HG03108 (cell line): ENCODE measurements around the gene RBSN.

Experiments used
- ATAC-seq: cut with Tn5 transposase; IDR thresholded peaks from one replicate; pipeline ENCODE4 v1.9.1; 2021; ENCODE audit warnings: moderate library complexity; ENCODE audit not compliant: unreplicated experiment

RBSN gene

DNA sequence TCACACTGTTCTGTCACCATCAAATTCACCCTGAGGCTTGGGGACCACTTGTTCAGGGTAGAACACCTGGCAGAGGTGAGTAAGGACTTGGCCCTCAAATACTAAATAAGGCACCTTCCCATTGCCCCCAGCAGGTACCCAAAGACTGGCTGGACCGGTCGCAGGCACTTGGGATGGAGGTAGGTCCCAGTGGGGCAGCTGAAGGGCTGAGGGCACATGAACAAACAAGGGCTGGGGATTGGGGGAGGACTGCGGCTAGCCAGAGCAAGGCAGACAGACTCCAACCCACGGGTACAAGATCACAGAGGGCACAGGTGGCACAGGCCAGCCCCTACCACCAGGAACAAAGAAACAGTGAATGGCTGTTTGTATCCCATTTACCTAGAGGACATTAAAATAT is 35.7 kb downstream of the RBSN start:
- ATAC-seq: no peak

GRCh38 chr3:15060029-15060428 is 38.9 kb downstream of the RBSN start:
- ATAC-seq: no peak

- no peak for ATAC-seq
These were observed 42.1 kb downstream of the RBSN start for GRCh38 chr3:15056676-15057404.

GRCh38 chr3:15055019-15055557 is 43.9 kb downstream of the RBSN start:
- ATAC-seq: no peak

GRCh38 chr3:15053541-15053940 is 45.4 kb downstream of the RBSN start:
- no peak for ATAC-seq

DNA sequence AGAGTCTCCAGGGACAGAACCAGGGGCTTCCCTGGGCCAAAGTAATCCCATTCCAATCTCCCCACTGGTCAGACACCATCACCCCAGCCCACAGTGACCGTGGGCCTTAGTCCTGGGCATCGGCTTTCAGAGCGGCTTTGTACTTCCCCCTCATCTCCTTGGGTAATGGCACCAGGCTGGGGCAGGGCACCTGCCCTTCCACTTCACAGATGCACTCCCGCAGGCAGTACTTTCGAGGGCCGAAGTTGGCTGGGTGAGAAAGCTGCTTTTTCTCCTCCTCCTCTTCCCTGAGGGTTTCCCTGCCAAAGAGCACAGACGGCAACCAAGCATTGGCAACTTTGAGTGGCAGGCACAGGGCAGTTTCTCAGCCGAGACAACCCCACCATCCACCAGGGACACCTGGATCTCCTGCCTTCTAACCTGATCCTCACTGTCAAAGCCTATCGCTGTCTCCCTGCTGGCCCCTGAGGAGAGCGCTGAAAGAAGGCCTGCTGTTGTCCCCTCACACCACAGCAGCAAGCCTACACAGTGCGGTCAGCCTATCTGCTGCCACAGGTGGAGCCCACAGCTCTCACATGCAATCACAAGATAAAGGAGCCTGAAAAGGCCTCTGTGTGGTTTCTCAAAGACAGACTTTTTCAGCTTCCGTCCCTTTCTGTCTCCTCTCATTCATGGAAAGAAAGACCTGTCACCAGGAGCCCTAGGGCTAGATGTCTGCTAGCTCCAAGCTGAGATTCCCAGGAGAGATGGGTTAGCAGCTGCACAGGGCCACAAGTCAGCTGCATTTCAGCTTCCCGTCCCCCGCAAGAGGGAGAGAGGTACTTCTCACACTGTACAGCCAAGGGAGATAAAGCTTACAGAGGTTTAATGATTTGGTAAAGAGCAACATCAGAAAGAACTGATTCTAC is 46.4 kb downstream of the RBSN start:
- ATAC-seq: no peak

- ATAC-seq: peak; percentile 51
These were observed 47.4 kb downstream of the RBSN start for GRCh38 chr3:15051531-15051930.

DNA sequence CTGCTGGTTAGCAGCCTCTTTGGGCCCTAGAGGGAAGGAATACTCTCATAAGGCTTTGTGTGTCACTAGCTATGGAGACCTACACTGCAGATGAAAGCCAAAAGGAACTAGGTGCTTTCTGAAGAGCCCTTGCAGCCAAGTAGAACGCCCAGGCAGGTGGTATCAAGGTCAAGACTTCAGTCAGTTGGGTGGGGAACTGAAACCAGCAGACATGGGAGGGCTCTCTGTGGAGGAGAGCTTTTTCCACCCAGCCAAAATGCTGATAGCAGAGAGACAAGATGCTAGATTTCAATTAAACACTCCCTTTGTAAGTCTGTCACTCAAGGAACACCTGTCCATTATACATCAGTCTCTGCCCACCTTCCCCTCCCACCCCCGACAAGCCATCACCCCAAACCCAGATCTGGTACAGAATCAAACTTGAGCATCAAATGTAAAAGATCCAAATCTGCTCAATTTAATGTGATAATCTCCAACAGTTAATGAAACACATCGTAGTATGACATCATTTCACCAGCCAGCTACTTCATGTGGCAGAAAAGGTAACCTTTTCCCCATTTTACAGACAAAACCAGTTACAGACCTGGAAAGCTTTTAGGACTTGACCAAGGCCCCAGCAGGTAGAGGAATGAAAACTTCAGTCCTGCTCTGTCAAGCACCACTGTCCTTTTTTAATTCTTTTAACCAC is 48.4 kb downstream of the RBSN start:
- ATAC-seq: peak; percentile 83

GRCh38 chr3:15049584-15049983 is 49.4 kb downstream of the RBSN start:
- ATAC-seq: no peak

GRCh38 chr3:15045667-15046066 is 53.3 kb downstream of the RBSN start:
- ATAC-seq: no peak

DNA sequence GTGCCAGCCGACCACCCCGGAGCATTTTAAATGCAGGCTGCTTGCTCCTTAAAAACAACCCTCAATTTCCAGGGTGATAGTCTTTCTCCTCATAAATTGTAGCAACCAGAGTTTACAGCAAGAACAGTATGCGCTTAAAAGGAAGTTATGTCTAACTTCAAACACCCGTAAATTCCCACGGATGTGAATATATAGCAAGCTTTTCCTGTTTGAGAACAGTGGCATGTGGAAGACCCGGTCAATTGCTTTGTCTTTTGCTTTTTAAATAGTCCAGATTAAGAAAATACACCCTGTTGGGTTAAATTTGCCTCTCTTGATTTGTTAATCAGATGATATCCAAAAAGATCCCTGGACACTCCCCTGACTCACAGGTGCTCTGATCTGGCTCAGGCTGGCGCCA is 54.6 kb downstream of the RBSN start:
- ATAC-seq: no peak

DNA sequence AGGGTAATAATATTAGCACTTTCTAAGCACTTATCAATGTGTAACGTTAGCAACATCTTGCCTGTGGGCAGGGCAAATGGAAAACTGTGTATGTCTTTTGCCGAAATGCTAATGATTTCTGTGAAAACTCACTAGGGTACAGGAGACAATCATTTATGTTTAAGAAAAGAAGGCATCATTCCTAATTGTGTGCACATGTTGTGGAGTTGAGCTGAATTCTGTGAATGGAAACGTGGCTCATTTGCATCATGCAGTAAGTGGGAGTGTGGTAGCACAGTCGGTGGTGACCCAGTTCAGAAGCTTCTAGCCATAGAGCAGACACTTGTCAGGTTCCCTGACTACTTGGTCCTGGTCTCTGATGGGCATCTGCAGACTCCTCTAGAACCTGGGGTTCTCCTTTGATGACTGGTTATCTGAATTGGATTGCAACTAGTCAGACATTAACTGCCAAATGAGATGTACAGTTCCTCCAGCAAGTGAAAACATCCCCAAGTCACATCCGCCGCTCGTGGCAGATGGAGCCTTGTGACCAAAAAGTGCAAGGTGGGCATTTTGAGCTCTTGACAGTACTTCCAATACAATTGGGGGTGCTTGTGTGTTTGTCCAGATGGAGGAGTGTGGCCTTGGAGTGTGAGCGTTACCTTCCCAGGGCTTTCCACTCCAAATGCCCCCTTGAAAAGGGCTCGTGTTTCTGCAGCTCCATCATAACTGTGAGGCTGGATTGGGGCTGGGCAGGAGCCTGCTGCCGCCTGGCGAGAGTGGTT is 55.4 kb downstream of the RBSN start:
- ATAC-seq: no peak

GRCh38 chr3:15042936-15043335 is 56.0 kb downstream of the RBSN start:
- ATAC-seq: no peak

GRCh38 chr3:15041950-15042349 is 57.0 kb downstream of the RBSN start:
- ATAC-seq: no peak

- ATAC-seq: no peak
These were observed 58.1 kb downstream of the RBSN start for GRCh38 chr3:15040844-15041243.

DNA sequence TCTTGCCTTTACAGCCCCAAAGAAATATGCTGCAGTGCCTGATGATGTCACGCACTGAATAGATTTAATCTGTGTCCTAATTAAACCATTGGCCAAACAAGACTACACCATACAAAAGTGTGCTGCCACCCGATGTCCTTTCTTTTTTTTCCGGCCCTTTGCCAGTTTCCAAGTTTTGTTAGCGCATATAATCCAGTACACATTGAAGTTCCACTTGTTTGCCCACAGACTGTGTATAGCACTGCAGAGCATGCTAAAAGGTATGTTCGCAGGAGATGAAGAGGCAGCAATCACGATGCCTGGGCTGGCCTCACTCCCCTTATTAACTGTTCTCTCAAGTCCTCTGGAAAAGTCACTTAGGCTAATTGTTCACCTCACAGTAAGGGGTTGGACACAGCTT is 60.6 kb downstream of the RBSN start:
- no peak for ATAC-seq

DNA sequence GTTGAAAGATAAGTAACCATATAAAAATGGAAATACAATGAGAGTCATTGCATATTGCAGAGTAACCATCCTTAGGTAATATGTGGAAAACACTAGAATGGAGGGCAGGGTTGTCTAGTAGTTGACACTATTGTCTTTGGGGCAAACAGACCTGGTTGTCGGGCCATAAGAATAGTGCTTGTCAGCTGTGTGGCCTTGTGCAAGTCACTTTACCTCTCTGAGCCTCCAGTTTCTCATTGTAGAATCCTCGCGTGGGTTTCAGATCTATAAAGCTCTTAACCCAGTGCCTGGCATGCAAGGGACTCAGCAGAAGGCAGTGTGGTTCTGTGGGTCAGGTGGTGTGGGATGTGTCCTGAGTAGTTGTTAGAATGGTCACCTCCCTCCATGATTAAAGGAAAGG is 65.8 kb downstream of the RBSN start:
- ATAC-seq: no peak

DNA sequence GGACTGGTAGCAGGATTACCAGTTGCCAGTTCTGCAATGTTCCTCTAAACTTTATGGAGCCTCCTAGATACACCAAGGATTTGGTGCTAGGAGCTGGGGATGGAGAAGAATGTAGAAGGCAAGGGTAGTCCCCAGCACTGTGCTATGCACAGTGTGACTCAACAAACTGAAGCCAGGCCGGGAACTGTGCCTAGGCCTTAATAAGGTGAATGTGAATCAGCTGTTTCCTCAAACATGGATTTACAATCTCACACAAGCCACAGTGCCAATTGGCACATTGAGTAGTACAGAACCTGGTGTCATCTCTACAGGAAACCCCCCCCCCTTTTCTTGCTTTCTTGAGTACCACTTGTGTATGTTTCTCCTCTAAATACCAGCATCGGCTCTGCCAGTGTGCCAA is 66.3 kb downstream of the RBSN start:
- no peak for ATAC-seq

- no peak for ATAC-seq
These were observed 69.3 kb downstream of the RBSN start for GRCh38 chr3:15029625-15030024.

- ATAC-seq: no peak
These were observed 75.2 kb downstream of the RBSN start for GRCh38 chr3:15023719-15024118.

DNA sequence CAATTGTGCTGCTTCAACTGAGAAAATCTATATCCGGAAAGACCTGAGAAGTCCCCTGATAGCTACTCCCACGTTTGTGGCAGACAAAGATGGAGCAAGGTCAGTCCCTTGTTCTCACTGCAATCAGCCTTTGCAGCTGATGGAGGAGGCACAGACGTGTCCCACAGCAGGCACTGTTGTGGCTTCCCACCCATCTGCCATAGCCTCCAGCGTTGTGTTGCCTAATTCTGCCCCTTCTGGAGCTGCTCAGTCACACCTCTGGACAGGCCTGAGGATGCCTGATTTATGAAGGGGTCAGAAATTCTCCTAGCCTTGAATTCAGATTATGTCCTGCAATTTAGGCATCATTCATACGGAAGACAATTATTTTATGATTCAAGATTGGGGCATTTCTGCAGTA is 75.7 kb downstream of the RBSN start:
- ATAC-seq: no peak
